Upper lobe of left lung (tissue), 4 donors: ENCODE measurements around the gene COX7B.

Source experiments
- CTCF ChIP-seq, 6 experiments: fragments of 450-650 bp in 4 of 6; fragments of 200-600 bp in 2 of 6; sonication (generic) in 2 of 6; IDR thresholded peaks; one replicate each; pipeline ENCODE4 v1.5.1; 2016 to 2019; ENCODE audit warnings: antibody characterized with exemption in 6 of 6
- EP300 ChIP-seq, 4 donors: sonication (generic); formaldehyde crosslinking; IDR thresholded peaks; one replicate each; pipeline ENCODE4 v1.5.1; 2017; ENCODE audit warnings: antibody characterized with exemption in 4 of 4, control low read depth in 2 of 4
- POLR2A ChIP-seq, 4 donors: fragments of 450-650 bp; IDR thresholded peaks; one replicate each; pipeline ENCODE4 v1.5.1; 2016 to 2017; ENCODE audit warnings: antibody characterized with exemption in 4 of 4, mild to moderate bottlenecking in 2 of 4

GRCh38 chrX:77946571-77946970, 47.3 kb downstream of the COX7B start:
- TF ChIP-seq CTCF (IDR thresholded peaks at IDR 0.05) (no peak), EP300 (IDR thresholded peaks at IDR 0.05) (no peak), POLR2A (IDR thresholded peaks at IDR 0.05) (no peak)
